HT1080 (cell line): ENCODE measurements around the gene FGD6. TPM values are rescaled to one million over a fixed set of nuclear protein-coding genes. Genes with fewer than 3 reads are reported as not detected.
A peak's percentile ranks its signal among the peaks of the same experiment; 100 is the strongest.
"Not testable (repeated sequence)": the region's sequence is repeated elsewhere in the genome, so short reads cannot be mapped to it uniquely, and the experiment has no call there.

Source experiments
- DNase-seq: peaks from one replicate; pipeline ENCODE4 v3.0.0-alpha.2; 2015; ENCODE audit warnings: low read depth
- polyA plus RNA-seq, 2 experiments: library from polyadenylated mRNA; depleted of rRNA; stranded (reverse); fragments of >200 nt; gene quantifications; 2 replicates each; pipeline ENCODE4 v1.2.3, GENCODE V29; 2015
- total RNA-seq: library from RNA; depleted of rRNA; stranded (reverse); fragments of >200 nt; shearing (Covaris generic); gene quantifications from 2 replicates; pipeline ENCODE4 v1.2.3, GENCODE V29; 2014; rRNA removed

The FGD6 gene
- total RNA-seq = 7.2 and 9.4 TPM in 2 replicates
- 5.7 and 7.8 TPM in 2 replicates for polyA plus RNA-seq (2015; cell fraction: cytosol; rRNA removed)
- 12.3 and 13.7 TPM in 2 replicates for polyA plus RNA-seq (2015; cell fraction: nucleus; rRNA removed)

DNA sequence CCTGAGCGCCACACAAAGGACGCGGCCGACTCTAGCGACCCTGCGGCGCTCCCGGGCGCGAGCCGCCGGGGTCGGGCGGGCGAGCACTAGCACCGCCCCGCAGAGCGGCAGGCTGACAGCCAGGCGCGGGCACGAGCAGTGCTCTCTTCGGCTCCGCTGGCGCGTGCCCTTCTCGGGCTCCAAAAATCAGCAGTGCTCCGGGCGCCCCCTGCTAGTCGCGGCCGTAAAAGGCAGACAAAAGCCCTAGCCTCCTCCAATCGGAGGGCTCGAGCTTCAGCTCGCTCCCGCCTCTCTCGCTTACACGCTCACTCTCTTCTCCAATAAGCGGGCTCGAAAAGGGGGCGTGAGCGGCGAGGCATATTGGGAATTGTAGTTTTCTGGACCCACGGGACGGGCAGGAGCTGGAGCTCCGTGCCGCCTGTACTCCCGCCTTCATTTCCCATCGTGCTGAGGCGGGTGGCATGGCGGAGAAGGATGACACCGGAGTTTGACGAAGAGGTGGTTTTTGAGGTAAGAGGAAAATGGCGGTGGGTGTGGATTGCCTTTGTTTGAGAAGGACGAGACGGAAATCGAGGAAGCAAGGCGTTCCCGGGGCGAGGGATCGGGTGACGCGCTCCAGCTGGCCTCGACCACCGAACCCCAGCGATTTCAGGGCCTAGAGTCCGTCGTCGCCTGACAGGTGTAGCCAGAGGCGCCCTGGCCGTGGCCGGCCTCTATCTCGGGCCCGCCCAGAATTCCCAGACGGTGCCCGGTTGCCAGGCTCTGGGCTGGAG lies at the start of gene FGD6, which contains the start of gene VEZT:
FGD6 (minus strand) TSS at position 91 of the 773 bp plus-strand sequence. CDS start 227 bp downstream, outside the sequence.
VEZT (plus strand) TSS at position 431 of the 773 bp plus-strand sequence; CDS start at position 475, 44 bp downstream.
- DNase-seq = peak; percentile 100

DNA sequence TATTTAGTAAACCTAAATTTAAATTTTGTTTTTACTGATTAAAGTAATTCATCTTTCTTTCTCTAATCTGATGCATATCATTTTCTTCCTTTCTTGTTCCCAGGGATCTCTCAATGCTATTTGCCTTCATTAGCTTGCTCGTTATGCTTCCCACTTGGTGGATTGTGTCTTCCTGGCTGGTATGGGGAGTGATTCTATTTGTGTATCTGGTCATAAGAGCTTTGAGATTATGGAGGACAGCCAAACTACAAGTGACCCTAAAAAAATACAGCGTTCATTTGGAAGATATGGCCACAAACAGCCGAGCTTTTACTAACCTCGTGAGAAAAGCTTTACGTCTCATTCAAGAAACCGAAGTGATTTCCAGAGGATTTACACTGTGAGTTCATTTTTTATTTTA lies 49.0 kb upstream of the FGD6 start:
- no peak for DNase-seq

DNA sequence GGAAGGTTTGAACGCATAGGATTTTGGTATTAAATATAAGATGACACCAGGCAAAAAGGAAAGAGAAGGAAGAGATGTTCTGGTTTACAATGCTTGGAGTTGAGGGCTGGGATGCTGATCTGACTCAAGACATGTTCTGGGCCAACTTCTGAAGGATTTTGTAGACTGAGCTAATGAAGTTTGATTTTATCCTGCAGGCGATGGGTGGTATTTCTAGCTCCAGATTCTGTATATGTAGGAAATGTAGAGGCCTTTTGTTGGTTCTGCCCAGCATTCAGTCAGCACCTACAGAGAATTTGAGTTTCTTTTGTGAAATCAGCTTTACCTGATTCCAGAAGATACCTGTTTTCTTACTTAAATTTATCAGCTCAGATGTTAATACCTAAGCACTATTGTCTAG lies 48.5 kb upstream of the FGD6 start:
- DNase-seq = no peak

DNA sequence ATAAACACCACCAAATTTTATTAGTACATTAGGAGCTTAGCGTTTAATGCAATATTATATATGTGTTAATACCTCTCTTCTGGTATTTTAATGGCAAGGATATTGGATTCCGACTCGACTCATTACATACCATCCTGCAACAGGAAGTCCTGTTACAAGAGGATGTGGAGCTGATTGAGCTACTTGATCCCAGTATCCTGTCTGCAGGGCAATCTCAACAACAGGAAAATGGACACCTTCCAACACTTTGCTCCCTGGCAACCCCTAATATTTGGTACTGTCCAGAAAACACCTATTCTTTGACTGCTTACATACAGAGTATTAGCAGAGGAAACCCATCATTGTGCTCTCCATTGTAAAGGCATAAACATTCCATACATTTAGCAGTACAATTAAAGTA lies 45.5 kb upstream of the FGD6 start:
- peak; percentile 78 for DNase-seq

DNA sequence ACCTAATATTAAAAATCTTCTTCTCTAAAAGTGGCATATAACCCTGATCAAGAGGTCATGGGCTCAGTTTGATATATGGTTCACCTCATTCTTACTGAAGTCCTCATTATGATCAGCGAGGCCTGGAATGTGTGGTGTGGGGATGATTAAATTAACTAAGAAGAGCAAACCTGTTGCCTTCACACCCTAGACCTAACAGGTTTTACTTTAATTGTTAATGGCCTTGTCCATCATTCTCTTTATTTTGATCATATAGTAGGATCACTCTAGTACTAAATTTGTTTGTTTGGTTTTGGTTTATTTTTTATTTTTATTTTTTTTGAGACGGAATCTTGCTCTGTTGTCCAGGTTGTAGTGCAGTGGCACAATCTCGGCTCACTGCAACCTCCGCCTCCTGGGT lies 43.8 kb upstream of the FGD6 start:
- DNase-seq = no peak

DNA sequence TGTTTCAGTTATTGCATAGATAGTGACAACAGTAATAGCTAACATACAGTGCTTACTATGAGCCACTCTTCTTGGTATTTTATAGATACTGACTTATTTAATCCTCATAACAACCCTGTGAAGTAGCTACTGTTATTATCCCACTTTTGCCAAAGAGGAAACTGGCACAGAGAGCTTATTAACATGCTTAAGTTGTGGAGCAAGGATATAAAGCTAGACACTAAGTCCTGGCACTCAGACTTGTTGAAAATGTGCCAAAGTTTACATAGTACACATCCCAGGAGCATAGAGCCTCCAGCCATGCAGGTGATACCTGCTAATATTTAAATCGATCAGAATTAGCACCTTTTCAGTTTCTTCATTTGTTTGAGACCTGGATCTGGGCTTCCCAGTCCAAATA lies 42.1 kb upstream of the FGD6 start:
- DNase-seq = no peak

DNA sequence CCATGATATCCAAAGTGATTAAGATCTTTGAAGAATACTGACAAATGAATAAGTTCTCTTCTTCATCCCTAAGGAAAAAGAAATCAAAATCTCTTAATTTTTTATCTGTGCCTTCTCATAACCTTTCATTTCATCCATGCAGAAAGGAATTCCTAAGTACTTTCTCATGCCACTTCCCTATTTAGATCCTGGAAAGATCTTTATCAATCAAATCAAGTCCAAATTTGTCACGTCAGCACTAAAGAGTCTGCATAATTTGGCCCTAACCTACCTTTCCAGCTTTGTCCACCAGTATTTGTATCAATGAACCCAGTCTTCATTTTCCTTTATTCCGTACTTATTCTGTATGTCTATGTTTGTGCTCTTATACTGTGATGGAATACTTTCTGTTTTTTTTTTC lies 41.5 kb upstream of the FGD6 start:
- no peak for DNase-seq

DNA sequence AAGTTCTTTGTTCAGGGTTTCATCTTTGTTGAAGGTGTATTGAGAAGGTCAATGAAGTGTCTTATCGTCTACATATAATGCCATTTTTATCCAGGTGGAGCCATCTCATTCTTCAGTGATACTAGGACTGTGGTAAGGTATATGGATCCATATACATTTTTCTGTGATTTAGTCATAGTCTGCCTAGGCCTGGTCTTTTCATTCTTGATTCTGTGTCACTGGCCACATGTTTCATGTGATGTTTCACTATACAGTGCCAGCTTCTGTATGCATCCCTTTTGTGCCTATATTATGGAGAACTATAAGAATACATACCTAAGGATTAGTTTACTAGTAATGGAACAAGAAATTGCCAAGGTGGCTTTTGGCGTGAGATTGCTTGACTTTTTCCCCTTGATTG lies 40.9 kb upstream of the FGD6 start:
- peak; percentile 42 for DNase-seq

DNA sequence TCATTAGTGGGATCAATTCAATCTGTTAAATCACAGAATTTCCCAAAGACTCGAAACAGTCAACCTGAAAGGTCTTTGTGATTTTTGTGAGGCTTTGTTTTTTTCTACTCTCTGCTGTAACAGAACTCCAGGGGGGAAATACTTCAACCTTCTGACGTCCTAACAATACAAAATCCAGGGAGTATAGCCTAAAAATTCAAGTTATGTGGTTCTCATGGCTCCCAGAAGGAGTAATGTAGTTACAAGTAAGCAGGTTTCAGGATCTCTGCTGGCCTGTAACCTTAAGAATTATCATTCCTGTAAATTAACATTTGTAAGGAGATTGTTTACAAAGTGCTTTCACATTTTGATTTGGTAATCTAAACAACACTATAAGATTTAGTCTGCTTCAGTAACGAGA lies 40.3 kb upstream of the FGD6 start:
- DNase-seq = no peak

DNA sequence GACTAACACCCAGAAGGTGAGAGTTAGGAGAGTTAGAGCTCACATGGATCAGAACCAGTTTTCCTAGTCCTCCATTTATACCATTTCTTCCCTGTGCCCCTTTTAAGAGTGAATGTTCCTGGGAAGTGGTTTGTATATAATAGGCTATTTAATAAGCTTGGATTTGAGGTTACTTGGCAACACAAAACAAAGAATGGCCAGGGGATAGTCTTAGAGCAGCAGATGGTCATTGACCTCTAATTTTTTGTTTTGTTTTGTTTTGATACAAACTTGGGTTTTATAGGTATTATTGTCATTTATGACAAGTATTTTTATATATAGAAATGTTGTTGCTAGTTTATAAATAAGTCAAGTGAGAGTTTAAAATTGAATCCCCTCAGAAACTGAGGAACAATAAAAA lies 36.1 kb upstream of the FGD6 start:
- no peak for DNase-seq

DNA sequence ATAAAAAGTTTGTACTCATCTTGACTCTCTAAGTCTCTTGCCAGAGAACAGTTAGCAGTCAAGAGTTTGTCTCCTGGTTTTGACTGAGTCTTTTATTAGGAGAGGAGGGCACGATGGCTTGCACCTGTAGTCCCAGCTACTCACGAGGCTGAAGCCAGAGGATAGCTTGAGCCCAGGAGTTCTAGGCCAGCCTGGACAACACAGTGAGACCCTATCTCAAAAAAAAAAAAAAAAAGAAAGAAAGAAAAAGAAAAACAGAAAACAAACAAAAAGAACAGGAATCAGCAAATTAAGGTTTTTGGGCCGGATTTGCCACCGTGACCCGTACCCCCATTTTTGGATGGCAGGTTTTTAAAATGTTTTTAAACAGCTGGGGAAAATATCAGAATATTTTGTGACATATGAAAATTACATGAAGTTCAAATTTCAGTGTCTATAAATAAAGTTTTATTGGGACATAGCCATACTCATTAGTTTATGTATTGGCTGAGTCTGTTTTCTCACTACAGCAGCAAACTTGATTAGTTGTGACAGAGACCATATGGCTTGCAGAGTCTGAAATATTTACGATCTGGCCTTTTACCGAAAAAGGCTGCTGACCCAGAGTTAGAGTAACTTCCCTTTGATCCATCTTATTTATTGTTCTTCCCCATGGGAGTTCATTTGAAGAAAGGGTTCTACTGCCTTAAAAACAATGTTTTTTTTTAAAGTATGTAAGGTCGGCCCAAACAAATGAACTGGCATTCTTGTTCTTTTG lies 31.5 kb upstream of the FGD6 start:
- DNase-seq = no peak

DNA sequence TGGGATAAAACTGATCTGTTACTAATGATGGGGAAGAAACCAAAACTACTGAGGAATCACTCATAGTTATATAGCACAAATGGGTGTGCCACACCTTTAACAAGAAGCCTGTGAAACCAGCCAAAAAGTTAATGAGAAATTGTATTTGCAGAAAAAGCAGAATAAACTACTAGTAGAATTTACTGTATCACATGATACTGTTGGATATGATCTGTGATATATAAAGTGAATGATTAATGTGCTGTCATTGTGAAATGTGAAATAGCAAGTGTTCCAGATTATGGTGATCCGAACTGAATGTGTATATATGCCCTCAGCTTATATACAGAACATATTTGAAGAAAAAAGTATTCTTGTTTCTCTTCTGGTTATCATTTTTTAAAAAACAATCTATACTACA lies 30.8 kb upstream of the FGD6 start:
- no peak for DNase-seq

DNA sequence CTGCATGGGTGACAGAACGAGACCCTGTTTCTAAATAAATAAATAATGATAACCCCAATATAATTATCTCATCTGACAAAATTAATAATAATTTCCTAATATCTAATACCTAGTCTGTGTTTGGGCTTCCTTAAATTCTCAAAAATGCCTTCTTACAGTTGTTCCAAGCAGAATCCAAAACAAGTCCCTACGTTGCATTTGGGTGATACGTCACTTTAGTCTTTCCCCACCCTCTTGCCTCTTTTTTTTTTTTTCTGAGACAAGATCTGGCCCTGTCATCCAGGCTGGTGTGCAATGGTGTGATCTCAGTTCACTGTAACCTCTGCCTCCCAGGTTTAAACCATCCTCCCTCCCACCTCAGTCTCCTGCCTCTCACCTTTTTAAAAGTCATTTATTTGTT lies 27.1 kb upstream of the FGD6 start:
- DNase-seq = no peak

DNA sequence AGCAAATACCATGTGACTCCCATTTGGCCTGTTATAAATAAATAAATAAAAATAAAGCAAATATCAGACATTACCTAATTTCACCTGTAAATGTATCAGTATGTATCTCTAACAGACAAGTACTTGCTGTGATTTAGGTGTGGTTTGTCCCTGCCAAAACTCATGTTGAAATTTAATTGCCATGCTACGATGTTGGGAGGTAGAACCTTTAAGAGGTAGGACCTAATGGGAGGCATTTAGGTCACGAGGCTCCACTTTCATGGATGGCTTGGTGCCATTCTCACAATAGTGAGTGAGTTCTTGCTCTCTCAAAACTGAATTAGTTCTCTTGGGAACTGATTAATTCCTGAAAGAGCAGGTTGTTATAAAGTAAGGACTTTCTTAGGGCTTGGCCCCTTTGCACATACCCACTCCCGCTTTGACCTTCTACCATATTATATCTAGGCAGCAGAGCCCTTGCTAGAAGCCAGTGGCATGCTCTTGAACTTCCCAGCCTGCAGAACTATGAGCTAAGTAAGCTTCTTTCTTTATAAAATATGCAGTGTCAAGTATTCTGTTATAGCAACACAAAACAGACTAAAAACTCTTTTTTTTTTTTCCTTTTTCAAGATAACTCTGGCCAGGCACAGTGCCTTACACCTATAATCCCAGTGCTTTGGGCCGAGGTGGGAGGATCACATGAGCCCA lies 26.4 kb upstream of the FGD6 start:
- DNase-seq = no peak

DNA sequence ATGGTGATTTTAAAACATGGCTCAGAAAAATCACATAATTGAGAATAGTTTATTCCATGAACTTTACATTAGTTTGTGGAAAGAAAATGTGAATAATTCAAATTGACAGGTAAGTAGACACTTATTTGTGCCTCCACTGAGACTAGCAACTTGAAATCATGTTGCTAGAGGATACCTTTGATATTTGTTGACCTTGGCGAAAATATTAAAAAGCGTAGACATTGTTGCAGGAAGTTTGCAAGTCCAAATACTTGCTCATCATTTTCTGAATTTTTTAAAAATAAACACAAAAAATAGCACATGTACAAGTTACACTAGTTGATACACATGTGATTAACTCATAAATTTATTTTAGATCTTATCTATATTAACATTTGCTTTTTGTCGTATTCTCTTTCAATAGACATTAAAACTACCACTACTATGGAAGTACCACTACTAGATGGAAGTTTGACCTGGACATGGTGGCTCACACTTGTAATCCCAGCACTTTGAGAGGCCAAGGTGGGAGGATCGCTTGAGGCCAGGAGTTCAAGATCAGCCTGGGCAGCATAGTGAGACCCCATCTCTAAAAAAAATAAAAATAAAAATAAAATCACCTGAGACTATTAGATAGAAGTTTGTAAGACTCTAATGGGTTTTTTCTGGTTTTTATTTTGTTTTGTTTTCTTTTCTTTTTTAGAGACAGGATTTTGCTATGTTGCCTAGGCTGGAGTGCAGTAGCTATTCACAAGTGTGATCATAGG lies 24.7 kb upstream of the FGD6 start:
- no peak for DNase-seq

DNA sequence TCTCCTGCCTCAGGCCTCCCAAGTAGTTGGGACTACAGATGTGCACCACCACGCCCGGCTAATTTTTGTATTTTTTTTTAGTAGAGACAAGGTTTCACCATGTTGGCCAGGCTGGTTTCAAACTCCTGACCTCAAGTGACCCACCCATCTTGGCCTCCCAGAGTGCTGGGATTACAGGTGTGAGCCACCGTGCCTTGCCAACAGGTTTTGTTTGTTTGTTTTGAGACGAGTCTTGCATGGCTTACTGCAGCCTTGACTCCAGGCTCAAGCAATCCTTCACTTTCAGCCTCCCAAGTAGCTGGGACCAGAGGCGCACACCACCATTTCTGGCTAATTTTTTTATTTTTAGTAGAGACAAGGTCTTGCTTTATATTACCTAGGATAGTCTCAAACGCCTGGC lies 23.9 kb upstream of the FGD6 start:
- not testable (repeated sequence) for DNase-seq

DNA sequence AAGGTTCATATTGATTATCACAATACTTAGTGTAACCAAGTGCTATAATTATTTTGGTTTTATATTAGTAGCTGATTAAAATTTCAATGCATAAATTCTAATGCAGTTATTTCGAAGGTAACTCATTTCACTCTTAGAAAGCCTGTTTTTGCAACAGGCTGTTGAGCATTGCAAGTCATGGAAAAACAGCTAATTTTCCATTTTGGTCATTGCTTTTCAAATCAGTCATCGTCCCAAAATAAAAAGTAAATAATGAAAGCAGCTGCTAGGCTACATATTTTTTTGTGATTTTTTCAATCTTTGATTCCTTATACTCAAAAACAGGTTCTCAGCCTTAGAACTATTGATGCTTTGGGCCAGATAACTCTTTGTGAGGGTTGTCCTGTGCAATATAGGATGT lies 23.3 kb upstream of the FGD6 start:
- no peak for DNase-seq

DNA sequence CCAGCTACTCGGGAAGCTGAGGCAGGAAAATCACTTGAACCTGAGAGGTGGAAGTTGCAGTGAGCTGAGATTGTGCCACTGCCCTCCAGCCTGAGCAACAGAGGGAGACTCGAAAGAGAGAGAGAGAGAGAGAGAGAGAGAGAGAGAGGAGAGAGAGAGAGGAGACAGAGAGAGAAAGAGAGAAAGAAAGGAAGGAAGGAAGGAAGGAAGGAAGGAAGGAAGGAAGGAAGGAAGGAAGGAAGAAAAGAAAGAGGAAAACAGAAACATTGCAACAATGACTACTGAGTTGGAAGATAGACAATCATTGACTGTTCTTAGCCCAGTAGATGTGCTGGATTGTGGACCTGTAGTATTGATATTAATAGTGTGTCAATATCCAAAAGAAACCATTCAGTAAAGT lies 22.6 kb upstream of the FGD6 start:
- not testable (repeated sequence) for DNase-seq

DNA sequence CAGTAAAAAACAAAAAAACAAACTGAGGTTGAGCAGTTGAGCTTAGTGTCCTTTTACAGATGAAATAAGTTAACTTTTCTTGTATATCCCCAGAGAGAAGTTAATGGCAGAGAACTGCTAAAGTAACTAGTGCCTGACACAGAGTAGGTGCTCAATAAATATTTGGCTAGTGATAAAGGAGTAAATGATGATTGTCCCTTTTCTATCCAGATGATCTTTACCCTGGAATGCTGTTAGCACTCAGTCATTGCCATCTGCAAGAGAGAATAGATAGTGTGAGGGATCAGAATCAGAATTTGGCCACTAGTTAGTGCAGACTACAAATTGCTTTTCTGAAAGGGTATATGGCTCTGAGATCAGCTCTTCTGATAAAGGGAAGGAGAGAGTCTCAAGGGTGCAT lies 21.9 kb upstream of the FGD6 start:
- no peak for DNase-seq

DNA sequence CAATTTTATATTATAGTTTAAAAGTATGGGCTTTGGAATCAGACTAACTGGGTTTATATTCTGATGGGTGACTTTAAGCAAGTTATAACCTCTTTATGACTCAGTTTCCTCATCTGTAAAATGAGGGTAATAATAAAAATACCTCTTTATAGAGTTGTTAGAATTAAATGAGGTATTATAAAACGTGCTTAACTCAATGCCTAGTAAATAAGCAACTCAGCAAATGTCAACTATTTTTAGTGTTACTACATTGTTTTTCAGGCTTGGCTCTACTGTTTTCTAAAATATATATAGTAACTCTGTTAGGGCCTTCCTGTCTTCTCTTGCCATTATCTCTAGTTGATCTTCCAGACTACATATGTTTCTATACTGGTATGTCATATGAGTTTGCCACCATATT lies 20.9 kb upstream of the FGD6 start:
- no peak for DNase-seq

DNA sequence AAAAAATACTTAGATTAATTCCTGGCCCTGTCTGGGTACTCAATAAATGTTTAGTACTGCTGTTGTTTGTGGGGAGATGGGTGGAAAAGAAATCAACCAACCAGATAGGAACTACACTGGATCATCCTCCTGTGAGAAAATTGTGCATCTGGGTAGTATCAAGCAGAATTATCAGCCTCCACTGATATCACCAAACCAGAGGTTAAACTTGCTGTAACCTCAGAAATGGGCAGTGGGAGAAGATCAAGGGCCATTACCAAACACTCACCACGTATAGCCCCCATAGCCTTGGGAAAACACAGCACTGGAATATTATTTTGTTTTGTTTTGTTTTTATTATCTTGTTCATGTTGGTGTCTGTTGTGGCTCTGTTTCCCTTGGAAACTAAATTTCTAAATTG lies 20.0 kb upstream of the FGD6 start:
- DNase-seq = no peak
